Neural progenitor cell (in vitro differentiated cells): ENCODE data around the gene GREM2. TPM values are rescaled to one million over a fixed set of nuclear protein-coding genes. Genes with fewer than 3 reads are reported as not detected.

ENCODE experiments used
- DNase-seq: peaks from one replicate; pipeline ENCODE4 v3.0.0-alpha.2; 2016; ENCODE audit warnings: low spot score
- H2AFZ ChIP-seq: fragments of 200-600 bp; sonication (generic); replicated peaks from 2 replicates; pipeline ENCODE4 v1.6.1; 2016; ENCODE audit warnings: antibody characterized with exemption
- H3F3A ChIP-seq: fragments of 200-600 bp; sonication (generic); 2 replicates; pipeline ENCODE4 v1.6.1; 2016; ENCODE audit warnings: antibody characterized with exemption, low read depth
- H3K27ac ChIP-seq: fragments of 200-600 bp; sonication (generic); 2 replicates; pipeline ENCODE4 v1.5.1; 2016; ENCODE audit warnings: mild to moderate bottlenecking
- H3K27me3 ChIP-seq: fragments of 200-600 bp; sonication (generic); 2 replicates; pipeline ENCODE4 v1.6.1; 2016; ENCODE audit warnings: mild to moderate bottlenecking, moderate library complexity
- H3K36me3 ChIP-seq: fragments of 200-600 bp; sonication (generic); 2 replicates; pipeline ENCODE4 v1.5.1; 2016
- H3K4me1 ChIP-seq: fragments of 200-600 bp; sonication (generic); 2 replicates; pipeline ENCODE4 v1.6.1; 2016; ENCODE audit warnings: mixed run types
- H3K4me2 ChIP-seq: fragments of 200-600 bp; sonication (generic); 2 replicates; pipeline ENCODE4 v1.6.1; 2016
- H3K4me3 ChIP-seq: fragments of 200-600 bp; sonication (generic); 2 replicates; pipeline ENCODE4 v1.5.1; 2016
- H3K79me2 ChIP-seq: fragments of 200-600 bp; sonication (generic); 2 replicates; pipeline ENCODE4 v1.6.1; 2016; ENCODE audit warnings: low read depth
- H3K9ac ChIP-seq: fragments of 200-600 bp; sonication (generic); 2 replicates; pipeline ENCODE4 v1.6.1; 2016
- H3K9me3 ChIP-seq: fragments of 200-600 bp; sonication (generic); 2 replicates; pipeline ENCODE4 v1.5.1; 2016; ENCODE audit warnings: low read depth
- H4K20me1 ChIP-seq: fragments of 200-600 bp; sonication (generic); 2 replicates; pipeline ENCODE4 v1.6.1; 2016; ENCODE audit warnings: low read depth
- H3K27ac Mint-ChIP-seq: 3 replicates; pipeline ENCODE4 v1.8.0; 2021; ENCODE audit warnings: mixed read lengths
- H3K27me3 Mint-ChIP-seq: 2 replicates; pipeline ENCODE4 v1.8.0; 2022; ENCODE audit warnings: low read depth, mild to moderate bottlenecking, inconsistent platforms, moderate library complexity, mixed read lengths; ENCODE audit not compliant: insufficient read depth
- H3K36me3 Mint-ChIP-seq: 3 replicates; pipeline ENCODE4 v1.8.0; 2021; ENCODE audit warnings: mixed read lengths
- H3K4me1 Mint-ChIP-seq: 3 replicates; pipeline ENCODE4 v1.8.0; 2021; ENCODE audit warnings: mixed read lengths
- H3K4me3 Mint-ChIP-seq: 3 replicates; pipeline ENCODE4 v1.8.0; 2021; ENCODE audit warnings: mild to moderate bottlenecking, moderate library complexity, mixed read lengths
- H3K9me3 Mint-ChIP-seq: 3 replicates; pipeline ENCODE4 v1.8.0; 2020; ENCODE audit warnings: mixed read lengths
- EZH2 ChIP-seq: fragments of 200-600 bp; sonication (generic); IDR thresholded peaks from 2 replicates; pipeline ENCODE4 v1.6.1; 2017; ENCODE audit warnings: antibody characterized with exemption, mild to moderate bottlenecking, moderate library complexity
- EZH2phosphoT487 ChIP-seq: fragments of 200-600 bp; sonication (generic); IDR thresholded peaks from 2 replicates; pipeline ENCODE4 v1.6.1; 2017; ENCODE audit warnings: antibody characterized with exemption
- total RNA-seq: library from RNA; depleted of rRNA; stranded (reverse); fragments of >200 nt; gene quantifications from 2 replicates; pipeline ENCODE4 v1.2.3, GENCODE V29; 2015; ENCODE audit warnings: low replicate concordance
- TF ChIP-seq, protein P1 (sequence below): fragments of 200-600 bp; sonication (generic); IDR thresholded peaks from 2 replicates; pipeline ENCODE4 v1.5.1; 2017; ENCODE audit warnings: antibody characterized with exemption, mild to moderate bottlenecking

The GREM2 gene
- total RNA-seq, 1 donor from 2014 or later, result not detected

DNA sequence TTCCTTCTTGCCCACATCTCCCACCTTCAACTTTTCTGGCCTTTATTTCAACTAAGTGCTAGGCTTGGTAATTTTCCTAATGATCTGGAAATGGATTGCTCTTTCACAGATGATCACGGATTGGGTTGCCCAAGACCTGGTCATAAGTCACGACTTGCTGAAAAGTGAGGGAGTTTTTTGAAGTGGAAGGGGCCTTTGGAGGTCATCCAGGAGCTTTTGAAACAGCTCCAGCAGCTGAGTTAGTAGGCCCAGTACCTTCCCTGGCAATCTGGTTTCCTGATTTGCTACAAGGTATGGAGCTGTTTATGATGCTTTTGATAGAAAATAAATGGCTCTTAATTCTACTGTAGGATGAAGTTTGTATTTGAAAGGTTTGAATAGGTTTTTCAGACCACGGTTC, 20.4 kb downstream of the GREM2 start:
- H3F3A ChIP-seq, result no peaks in the 10 kb centered on the region
- DNase-seq, result no peak
- Mint-ChIP-seq H3K27me3 (no peaks in the 10 kb centered on the region), H3K9me3 (peaks cover 2% of the 10 kb centered on the region), H3K4me3 (no peak overlapping the region), H3K36me3 (no peaks in the 10 kb centered on the region), H3K4me1 (peaks cover 6% of the 10 kb centered on the region), H3K27ac (no peak overlapping the region)
- no peaks in the 10 kb centered on the region for H3K9me3 ChIP-seq
- H3K27me3 ChIP-seq, result no peaks in the 10 kb centered on the region
- TF ChIP-seq EZH2 (no peak), EZH2phosphoT487 (no peak)
- TF ChIP-seq, protein P1, sequence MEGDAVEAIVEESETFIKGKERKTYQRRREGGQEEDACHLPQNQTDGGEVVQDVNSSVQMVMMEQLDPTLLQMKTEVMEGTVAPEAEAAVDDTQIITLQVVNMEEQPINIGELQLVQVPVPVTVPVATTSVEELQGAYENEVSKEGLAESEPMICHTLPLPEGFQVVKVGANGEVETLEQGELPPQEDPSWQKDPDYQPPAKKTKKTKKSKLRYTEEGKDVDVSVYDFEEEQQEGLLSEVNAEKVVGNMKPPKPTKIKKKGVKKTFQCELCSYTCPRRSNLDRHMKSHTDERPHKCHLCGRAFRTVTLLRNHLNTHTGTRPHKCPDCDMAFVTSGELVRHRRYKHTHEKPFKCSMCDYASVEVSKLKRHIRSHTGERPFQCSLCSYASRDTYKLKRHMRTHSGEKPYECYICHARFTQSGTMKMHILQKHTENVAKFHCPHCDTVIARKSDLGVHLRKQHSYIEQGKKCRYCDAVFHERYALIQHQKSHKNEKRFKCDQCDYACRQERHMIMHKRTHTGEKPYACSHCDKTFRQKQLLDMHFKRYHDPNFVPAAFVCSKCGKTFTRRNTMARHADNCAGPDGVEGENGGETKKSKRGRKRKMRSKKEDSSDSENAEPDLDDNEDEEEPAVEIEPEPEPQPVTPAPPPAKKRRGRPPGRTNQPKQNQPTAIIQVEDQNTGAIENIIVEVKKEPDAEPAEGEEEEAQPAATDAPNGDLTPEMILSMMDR, result no peak
- H2AFZ ChIP-seq, result no peak overlapping the region
- no peaks in the 10 kb centered on the region for H3K4me1 ChIP-seq
- H3K27ac ChIP-seq, result no peak overlapping the region
- H3K9ac ChIP-seq, result no peak overlapping the region
- H3K4me3 ChIP-seq, result no peak overlapping the region
- H3K4me2 ChIP-seq, result no peak overlapping the region
- no peaks in the 10 kb centered on the region for H3K79me2 ChIP-seq
- no peaks in the 10 kb centered on the region for H3K36me3 ChIP-seq
- H4K20me1 ChIP-seq, result no peaks in the 10 kb centered on the region

DNA sequence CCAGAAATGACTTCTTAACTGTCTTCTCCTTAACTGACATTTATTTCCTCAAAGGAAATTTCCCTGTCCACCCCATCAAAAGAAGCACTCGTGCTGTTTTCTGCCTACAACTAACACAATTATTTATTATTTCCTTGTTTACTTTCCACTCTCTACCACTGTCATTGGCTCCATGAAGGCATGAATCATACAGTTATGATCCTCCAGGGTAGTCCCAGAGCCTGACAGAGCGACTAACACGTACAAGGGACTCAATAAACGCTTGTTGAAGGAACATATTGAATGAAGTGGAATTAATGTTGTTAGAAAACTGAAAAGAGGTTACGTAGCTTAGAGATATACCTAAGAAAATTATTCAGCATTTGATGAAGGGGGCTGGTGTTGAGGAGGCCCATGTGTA, 20.9 kb downstream of the GREM2 start:
- no peaks in the 10 kb centered on the region for H3K27me3 Mint-ChIP-seq
- H3K9me3 Mint-ChIP-seq, result peaks cover 2% of the 10 kb centered on the region
- H3K4me3 Mint-ChIP-seq, result no peak overlapping the region
- Histone ChIP-seq H3K27me3 (no peaks in the 10 kb centered on the region), H3K4me3 (no peak overlapping the region), H2AFZ (no peak overlapping the region), H3K9ac (no peak overlapping the region), H3K4me2 (no peak overlapping the region), H3K4me1 (no peaks in the 10 kb centered on the region), H4K20me1 (no peaks in the 10 kb centered on the region), H3F3A (no peaks in the 10 kb centered on the region), H3K36me3 (no peaks in the 10 kb centered on the region), H3K27ac (no peak overlapping the region), H3K79me2 (no peaks in the 10 kb centered on the region), H3K9me3 (no peaks in the 10 kb centered on the region)
- no peaks in the 10 kb centered on the region for H3K36me3 Mint-ChIP-seq
- no peak overlapping the region for H3K27ac Mint-ChIP-seq
- TF ChIP-seq EZH2phosphoT487, result no peak
- no peak for TF ChIP-seq EZH2
- TF ChIP-seq, protein P1, result no peak
- DNase-seq, result no peak
- peaks cover 6% of the 10 kb centered on the region for H3K4me1 Mint-ChIP-seq

DNA sequence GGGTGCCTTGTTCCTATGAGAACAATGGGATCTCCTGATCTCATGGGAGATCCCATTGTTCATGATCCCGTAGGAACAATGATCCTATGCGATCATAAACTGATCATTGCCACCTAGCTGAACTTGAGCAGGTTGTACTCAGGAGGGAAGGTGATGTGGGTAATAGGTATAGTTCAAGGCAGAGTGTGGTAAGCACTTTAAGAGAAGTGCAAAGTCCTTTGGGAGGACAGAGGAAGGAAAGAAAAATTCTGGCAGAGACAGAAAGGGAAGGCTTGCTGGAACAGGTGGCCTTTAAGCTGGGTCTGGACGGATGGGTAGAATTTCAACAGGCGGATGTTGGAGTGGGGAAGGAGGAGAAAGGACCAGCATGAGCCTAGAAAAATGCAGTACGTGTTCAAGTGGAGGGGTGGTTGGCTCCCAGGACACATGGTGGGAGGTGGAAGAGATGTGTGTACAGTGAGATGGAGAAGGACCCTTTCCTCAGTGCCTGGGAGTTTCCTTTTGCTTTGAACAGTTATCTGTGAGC, 22.3 kb downstream of the GREM2 start:
- H3K4me2 ChIP-seq, result no peak overlapping the region
- TF ChIP-seq, protein P1, result no peak
- TF ChIP-seq EZH2 (no peak), EZH2phosphoT487 (no peak)
- no peaks in the 10 kb centered on the region for H3K27me3 ChIP-seq
- H3K4me1 Mint-ChIP-seq, result no peaks in the 10 kb centered on the region
- H3K27ac Mint-ChIP-seq, result no peak overlapping the region
- no peak overlapping the region for H3K4me3 ChIP-seq
- no peaks in the 10 kb centered on the region for H3K79me2 ChIP-seq
- peaks cover 2% of the 10 kb centered on the region for H3K9me3 Mint-ChIP-seq
- no peaks in the 10 kb centered on the region for H3K4me1 ChIP-seq
- H4K20me1 ChIP-seq, result no peaks in the 10 kb centered on the region
- no peak overlapping the region for H3K27ac ChIP-seq
- H3K9me3 ChIP-seq, result no peaks in the 10 kb centered on the region
- H3K36me3 Mint-ChIP-seq, result no peaks in the 10 kb centered on the region
- H3K9ac ChIP-seq, result no peak overlapping the region
- no peak overlapping the region for H2AFZ ChIP-seq
- H3K4me3 Mint-ChIP-seq, result no peak overlapping the region
- no peaks in the 10 kb centered on the region for H3K27me3 Mint-ChIP-seq
- no peaks in the 10 kb centered on the region for H3F3A ChIP-seq
- no peak for DNase-seq
- H3K36me3 ChIP-seq, result no peaks in the 10 kb centered on the region
